ENCODE measurements around the gene ZNF688.
"Not testable (repeated sequence)": the region's sequence is repeated elsewhere in the genome, so short reads cannot be mapped to it uniquely, and the experiment has no call there.

Gene ZNF688

DNA sequence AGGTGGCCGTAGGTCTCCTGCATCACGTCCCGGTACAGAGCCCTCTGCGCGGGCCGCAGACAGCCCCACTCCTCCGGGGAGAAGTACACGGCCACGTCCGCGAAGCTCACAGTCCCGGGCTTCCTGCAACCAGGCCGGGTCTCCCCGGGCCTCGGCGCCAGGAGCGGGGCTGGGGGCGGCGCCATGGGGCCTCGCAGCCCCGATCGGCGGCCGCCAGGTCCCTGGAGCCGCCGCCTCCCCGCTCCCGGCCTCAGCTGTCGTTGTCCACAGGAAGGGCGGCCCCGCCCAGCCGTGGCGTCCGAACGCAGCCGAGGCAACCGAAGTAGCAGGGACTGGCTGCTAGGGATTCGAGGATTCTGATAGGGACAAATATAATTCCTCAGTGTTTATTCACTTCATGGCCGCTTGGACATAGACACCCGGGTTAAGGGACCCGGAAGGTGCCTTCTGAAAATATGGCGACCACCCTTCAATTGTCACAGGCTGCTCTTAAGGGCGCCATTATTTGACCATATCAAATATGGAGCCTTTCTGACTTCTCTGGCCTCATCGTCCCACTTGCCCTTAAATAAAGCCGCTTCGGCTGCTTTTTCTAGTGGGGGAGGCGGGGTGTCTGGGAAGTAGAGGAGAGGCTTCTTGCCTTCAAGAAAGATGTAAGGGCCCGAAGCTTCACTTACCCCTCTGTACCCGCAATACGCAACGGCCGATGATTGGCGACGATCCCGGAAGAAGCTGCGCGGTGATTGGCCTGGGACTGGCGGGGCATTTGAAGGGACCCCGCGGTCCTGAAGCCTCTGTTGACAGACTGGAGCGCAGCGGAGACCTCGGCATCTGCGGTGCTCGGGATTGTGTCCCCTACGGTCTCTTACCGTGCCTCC is at the start of gene ZNF688:
ZNF688 (minus strand) TSS at position 270 of the 878 bp plus-strand sequence; CDS start at position 185, 85 bp downstream.
- DNase-seq = peak; percentile 97

DNA sequence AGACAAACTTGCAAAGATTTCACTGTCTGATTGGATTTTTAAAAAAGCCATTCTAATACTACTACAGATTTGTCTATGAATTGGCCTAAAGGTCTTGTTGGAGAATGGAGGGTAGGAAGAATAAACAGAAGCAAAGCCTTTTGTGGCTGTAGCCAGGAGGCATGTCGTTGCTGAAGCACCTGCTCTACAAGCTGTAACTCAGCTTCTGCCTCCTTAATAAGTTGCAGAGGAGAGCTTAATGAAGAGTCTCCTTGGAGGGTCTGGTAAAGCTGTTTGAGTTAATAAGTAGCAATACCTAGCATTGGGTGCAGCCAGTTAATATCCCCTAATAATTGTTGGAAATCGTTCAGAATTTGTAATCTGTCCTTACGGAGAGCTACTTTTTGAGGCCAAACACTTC is 48.7 kb upstream of the ZNF688 start:
- DNase-seq = no peak

DNA sequence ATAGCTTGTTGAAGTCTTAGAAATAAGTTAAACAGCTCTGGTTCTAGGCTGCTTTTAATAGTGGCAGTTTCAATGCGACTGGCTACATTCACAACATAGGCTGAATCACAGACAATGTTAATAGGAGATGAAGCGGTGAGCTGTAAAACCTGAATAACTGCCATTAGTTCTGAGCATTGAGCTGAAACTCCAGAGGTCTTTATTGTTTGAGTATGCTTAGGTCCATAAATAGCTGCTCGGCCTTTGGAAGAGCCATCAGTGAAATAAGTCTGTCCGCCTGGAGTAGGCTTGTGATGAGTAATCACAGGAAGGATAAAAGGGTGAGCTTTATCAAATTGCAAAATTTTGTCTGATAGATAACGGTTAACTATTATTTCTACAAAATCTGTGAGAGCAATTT is 48.1 kb upstream of the ZNF688 start:
- DNase-seq = no peak

DNA sequence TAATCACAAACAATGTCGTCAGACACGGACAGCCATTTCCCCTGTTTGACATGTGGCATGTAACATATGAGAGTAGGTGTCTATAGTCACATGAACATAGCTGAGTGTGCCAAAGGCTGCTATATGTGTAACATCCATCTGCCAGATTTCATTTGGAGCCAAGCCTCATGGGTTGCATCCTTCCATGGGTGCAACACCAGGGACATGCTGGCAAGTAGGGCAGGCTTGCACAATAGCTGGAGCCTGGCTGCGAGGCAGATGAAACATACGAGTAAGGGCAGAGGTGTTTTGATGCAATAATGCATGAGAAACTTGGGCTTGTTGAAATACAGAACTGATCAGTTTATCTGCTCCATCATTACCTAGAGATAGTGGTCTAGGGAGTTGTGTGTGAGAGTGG is 47.7 kb upstream of the ZNF688 start:
- no peak for DNase-seq

DNA sequence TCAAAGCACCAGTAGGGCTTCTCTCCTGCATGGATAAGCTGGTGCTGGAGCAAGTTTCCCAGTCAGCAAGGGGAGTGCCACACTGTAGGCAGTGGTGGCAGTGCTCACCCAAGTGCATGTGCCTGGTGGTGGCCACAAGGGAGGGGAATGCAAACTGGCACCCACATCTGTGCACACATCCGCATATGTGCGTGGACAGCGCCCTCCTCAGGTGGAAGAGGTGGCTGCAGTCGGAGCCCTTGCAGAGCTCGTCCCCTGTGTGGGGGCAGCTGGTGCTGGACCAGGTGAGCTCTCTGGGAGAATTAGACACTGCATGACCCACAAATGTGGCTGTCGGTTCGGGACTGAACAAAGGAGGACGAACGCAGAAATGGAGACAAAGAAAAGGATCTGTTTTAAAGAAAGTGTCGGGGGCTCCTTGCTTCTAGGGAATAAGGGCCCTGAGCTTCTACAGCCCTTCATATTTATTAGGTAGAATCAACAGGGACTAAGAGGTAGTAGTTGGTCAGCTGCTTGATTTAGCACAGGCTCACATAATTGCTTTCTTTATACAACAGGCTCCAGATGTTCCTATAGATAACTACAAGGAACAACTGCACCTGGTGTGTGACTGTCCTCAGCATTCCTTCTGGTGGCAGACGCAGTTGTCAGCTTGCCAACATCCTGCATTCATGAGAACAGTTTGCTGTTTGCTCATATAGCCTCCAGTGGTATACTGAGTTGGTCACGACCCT is 44.0 kb upstream of the ZNF688 start:
- DNase-seq = no peak

DNA sequence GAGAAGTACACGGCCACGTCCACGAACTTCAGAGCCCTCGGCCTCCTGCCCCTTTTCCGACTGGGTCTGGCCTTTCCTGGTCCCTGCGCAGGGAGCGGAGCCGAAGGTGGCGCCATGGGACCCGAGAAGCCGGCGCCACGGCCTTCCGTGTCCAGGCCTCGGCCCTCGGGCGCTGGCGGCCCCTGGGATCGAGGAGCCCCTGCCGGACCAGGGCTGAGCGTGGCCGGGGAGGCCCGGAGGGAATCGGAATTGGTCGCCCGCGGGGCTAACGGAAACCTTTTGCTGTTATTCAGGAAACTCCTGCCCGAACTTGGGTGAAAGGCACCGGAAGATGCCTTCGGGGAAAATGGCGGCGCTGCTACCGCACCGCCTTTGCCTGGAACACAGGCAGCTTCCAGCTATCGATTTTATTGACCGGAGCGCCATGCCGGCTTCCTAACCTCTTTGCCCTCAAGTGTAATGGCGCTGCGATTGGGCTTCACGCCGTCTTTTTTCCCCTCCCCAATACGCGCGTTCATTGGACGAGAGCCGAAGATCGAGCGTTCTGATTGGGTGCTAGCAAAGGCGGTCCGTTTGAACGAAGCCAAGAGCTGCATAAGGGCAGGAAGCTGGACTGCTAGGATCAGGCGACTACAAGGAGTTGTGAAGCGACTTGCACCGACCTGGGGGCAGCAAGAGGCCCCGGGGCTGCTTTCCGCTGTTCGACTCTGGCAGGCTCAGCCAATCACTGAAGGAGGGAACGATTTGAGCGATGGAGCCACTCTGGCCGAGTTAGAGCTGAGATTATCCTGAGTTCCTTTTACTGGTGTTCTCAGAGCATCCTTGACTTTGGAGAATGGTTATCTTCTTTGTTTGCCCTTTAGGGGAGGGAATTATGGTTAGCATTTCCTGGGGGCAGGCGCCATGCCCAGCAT is 38.7 kb upstream of the ZNF688 start, which contains the start of gene ZNF689:
ZNF689 (minus strand) TSS at position 464 of the 914 bp plus-strand sequence; CDS start at position 116, 348 bp downstream.
- peak; percentile 98 for DNase-seq

DNA sequence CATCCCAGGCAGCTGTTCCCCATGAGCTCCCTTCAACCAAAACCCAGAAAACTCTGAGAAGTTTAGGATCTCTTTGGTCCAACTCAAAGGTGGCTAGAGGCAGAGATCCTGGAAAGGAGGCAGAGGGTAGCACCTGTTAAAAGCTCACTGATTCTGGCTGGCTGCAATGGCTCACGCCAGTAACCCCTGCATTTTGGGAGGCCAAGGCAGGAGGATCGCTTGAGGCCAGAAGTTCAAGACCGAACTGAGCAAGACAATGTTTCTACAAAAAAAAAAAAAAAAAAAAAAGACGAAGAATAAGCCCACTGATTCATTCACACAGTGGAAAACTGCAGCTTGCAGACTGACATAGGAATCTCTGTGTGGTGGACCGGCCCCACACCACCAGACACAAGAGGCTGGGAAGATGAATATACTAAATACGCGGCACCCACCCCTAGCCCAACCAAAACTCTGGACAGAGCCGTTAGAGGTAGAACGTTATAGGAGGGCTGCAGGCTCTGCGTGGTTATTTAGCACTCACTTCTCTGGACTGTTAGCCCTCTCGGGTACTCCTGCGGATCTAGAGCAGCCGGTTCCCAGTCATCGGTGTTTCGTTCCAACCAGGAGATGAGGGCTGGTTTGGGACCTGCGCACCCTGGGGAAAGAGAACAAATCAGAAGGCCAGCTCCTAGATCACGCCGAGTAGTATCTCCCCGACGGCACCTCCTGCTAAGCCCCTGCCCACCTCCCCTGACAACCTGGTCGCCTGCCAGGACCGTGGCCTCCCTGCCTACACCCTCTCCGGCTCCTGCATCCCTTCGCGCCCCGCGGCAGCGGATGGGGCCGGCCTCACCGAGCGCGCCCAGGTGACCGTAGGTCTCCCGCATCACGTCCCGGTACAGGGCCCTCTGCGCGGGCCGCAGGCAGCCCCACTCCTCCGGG is 37.8 kb upstream of the ZNF688 start:
- no peak for DNase-seq

DNA sequence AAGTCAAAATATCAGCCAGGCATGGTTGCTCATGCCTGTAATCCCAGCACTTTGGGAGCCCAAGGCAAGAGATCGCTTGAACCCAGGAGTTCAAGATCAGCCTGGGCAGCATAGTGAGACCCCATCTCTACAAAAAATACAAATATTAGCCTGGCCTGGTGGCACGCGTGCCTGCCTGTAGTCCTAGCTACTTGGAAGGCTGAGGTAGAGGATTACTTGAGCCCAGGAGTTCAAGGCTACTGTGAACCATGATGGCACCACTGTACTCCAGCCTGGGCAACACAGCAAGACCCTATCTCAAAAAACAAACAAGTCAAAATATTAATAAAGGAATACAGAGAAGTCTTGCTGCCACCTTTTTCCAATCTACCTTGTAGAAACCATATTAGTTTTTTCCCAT is 34.5 kb upstream of the ZNF688 start:
- DNase-seq = no peak

DNA sequence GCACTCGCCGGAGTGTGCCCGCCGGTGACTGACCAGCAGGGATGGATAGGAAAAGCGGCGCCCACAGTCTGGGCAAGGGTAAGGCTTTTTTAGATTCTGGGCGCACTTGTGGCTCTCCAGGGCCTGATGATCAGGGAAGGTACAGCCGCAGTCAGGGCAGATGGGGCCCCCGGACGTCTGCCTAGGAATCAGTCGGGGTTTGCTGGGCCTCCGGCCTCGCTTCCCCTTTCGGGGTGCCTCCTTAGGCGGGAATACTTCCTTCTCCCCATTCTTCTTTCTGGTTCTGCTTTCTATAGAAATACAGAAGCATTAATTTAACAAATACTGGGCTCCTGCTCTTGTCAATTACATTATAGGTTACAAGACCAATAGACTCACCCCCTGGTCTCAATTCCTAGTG is 33.6 kb upstream of the ZNF688 start:
- DNase-seq = peak; percentile 25

DNA sequence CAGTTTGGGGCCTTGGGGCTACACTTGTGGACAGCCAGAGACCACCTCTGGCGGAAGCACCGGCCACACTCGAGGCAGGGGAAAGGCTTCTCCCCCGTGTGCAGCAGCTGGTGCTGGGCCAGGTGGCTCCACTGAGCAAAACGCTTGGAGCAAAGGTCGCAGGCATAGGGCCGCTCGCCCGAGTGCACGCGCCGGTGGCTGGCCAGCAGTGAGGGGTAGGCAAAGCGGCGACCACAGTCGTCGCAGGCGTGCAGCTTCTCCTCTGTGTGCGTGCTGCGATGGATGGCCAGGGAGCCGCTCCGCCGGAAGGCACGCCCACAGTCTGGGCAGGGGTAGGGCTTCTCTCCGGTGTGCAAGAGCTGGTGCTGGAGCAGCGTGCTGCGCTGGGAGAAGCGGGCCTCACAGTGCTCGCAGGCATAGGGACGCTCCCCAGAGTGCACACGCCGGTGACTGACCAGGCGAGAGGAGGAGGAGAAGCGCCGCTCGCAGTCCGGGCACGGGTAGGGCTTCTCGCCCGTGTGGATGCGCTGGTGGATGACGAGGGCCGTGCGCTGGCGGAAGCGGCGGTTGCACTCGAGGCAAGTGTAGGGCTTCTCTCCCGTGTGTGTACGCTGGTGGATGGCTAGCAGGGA is 32.9 kb upstream of the ZNF688 start:
- DNase-seq = no peak

DNA sequence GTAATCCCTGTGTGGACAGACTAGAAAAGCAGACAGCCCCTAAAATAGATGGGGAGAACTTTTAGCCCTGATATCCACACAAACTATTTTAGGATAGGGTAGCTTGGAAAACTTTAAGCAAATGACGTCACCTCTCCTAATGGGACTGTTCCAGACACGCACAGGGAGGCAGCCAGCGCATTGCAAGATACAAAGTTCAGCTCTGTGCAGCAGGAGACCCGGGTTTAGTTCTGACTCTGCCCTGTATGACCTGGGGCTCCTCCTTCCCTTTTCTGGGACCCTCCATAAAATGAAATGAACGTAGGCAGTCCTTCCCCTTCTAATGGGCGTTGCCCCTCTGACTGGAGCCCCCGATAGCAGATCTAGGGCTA is 32.4 kb upstream of the ZNF688 start:
- DNase-seq = no peak

DNA sequence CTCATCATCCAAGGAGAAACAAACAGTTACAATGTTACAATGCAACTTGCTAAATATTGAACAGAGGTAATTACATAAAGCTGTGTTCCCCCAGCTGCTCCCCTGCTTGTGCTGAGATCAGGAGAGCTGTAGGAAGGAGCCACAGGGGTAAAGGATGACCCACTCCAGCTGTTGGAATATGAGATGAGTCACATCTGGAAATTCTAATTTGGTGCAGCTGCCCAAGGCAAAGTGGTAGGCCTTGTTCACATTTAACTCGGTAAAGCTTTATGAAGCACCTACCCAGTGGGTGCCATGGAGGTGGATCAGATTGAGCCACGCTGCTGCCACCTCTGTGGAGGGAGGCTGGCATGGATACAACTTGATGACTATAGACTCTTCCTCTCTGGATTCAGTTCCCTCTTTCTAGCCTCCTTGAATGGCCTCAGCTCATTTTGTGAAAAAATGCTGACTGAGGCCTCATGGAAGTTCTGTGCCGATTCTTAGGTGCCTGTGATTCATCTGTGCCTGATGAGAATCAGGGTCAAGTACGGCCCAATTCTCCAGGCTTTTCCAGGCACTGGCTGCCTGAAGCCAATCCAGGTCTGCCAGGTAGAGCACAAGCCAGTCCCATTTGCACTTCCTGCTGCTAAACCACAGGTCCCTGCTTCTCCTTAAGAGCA is 31.2 kb upstream of the ZNF688 start:
- peak; percentile 9 for DNase-seq

DNA sequence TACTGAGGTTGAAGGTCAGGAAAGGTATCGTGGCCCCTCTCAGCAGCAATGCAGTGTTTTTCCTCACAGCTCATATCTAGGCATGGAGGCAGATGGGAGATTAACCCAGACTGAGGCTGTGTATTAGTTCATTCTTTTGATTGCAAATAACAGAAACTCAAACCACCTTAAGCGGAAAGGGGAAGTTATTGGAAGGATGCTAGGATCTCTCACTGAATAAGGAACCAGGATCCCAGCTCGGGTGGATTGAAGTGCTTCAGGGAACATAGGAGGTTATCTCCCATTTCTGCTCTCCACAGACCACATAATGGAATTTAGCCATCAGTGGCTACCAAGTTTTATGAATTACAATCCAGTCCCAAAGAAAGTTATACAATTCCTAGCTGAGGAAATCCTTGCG is 30.5 kb upstream of the ZNF688 start:
- no peak for DNase-seq

DNA sequence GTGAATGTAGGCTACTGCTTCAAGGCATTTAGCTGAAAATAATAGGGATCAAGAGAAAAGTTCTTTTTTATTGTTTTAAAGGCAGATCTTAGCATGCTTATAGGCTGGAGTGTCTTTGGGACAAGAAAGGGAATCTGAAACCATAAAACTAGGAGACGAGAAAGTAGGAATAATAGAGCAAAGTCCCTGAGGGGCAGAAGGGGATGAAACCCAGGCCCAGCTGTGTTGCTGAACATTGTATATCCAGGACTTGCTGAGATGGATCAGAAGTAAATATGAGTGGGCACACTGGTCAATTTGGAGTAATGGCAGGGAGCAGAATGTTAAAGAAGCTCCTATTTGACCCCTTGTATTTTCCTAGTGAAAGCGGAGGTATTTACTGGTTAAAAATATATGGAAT is 29.4 kb upstream of the ZNF688 start:
- DNase-seq = no peak

DNA sequence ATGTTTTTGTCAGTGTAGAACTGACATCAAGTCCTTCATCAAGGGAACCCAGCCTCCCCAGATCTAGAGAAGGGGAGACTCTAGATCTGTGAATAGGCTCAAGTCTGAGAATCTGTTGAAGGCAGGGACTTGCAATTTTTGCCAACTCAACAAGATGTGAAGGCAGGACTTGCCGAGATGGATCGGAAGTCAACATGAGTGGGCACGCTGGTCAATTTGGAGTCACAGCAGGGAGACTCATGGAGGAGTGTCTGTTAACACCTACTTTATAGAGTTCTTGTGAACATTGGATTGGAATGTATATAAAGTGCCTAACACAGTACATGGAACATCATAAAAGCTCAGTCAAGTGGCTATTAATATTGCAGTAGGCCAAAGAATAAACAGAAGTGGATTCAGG is 28.7 kb upstream of the ZNF688 start:
- DNase-seq = no peak

DNA sequence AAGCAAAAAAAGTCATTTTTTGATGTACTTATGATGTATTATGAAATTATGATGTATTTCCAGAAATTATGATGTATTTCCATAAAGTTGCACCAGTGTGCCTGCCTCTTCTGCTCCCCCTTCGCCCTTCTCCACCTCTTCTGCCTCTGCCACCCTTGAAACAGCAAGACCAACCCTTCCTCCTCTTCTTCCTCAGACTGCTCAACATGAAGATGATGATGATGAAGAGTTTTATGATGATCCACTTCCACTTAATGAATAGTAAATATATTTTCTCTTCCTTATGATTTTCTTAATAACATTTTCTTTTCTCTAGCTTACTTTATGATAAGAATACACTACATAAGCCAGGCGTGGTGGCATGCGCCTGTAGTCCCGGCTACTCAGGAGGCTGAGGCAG is 21.4 kb upstream of the ZNF688 start:
- no peak for DNase-seq

DNA sequence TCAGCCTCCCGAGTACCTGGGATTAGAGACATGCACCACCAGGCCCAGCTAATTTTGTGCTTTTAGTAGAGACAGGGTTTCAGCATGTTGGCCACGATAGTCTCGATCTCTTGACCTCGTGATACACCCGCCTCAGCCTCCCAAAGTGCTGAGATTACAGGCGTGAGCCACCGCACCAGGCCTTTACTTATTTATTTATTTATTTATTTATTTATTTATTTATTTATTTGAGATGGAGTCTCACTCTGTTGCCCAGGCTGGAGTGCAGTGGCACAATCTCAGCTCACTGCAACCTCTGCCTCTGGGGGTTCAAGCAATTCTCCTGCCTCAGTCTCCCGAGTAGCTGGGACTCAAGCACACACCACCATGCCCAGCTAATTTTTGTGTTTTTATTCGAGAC is 19.4 kb upstream of the ZNF688 start:
- DNase-seq = not testable (repeated sequence)

DNA sequence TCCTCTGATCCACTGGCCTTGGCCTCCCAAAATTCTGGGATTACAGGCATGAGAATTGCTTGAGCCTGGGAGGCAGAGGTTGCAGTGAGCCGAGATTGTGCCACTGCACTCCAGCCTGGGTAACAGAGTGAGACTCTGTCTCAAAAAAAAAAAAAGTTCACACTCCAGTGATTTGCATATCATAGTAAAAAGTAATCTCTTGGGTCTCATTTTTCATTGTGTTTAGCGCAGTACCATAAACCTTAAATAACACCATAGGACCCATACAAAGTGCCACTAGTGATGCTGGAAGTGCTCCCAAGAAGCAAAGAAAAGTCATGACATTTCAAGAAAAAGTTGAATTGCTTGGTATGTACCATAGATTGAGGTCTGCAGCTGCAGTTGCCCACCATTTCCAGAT is 18.1 kb upstream of the ZNF688 start:
- not testable (repeated sequence) for DNase-seq

DNA sequence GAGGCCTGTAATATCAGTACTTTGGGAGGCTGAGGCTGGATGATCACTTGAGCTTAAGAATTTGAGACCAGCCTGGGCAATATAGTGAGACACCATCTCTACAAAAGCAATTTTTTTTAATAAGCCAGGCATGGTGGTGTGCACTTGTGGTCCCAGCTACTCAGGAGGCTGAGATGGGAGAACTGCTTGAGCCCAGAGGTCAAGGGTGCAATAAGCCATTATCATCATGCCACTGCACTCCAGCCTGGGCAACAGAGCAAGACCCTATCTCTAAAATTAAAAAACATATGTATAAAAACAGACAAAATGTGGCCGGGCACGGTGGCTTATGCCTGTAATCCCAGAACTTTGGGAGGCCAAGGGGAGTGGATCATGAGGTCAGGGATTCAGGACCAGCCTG is 17.1 kb upstream of the ZNF688 start:
- DNase-seq = no peak

DNA sequence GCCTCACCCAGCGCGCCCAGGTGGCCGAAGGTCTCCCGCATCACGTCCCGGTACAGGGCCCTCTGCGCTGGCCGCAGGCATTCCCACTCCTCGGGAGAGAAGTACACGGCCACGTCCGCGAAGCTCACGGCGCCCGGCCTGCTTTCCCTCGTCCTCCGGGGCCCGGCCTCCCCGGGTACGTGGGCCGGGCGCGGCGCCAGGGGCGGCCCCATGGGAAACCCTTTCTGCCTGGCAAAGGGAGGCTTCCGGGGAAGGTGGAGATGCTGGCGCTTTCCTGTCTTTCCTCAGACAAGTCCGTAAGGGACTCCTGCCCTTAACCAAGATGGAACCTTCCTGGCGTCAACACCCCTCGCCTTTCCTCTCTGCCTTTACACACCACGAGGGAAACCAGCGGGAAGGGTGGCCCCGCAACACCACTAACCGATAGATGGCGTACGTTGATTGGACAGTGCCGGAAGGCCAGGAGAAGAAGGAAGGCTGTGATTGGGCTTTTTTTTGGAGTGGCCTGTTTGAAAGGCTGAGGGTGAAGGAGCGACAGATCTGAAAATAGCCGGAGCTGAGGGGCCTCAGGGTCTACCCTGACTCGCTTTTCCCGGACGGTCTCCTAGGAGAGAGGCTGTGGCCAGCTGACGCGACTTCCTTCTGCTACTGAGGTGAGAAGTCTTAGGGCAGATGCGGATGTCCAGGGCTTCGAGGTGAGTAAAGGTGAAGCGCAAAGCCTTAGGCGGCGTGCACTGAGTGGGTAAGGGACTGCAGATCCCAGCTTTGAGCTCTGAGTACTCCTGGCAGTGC is 14.1 kb upstream of the ZNF688 start, which contains the start of gene ZNF785:
ZNF785 (minus strand) TSS at position 298 of the 792 bp plus-strand sequence; CDS start at position 212, 86 bp downstream.
- DNase-seq = peak; percentile 99
